IMR-90 (cell line): ENCODE results near the gene GPR17. TPM values are rescaled to one million over a fixed set of nuclear protein-coding genes. Genes with fewer than 3 reads are reported as not detected.

ENCODE experiments used
- ATAC-seq: fragments of 200-7000 bp; cut with Tn5 transposase; 2 replicates; pipeline ENCODE4 v1.9.1; 2020; ENCODE audit warnings: low read depth, mild to moderate bottlenecking, moderate library complexity
- BruUV-seq: library from RNA; stranded (reverse); fragments of 400-500 nt; replicated peaks from 2 replicates; lab custom pipeline; 2021; lab: Mats Ljungman, UMichigan
- CTCF ChIA-PET: fragments of 300-600 bp; formaldehyde crosslinking; extraction: SDS; loops from one replicate; lab custom pipeline; 2021; ENCODE audit warnings: antibody characterized with exemption; lab: Yijun Ruan, JAX
- POLR2A ChIA-PET: fragments of 300-600 bp; sonication (Branson Sonifier 250); formaldehyde crosslinking; loops from one replicate; lab custom pipeline; 2022; ENCODE audit warnings: antibody characterized with exemption; ENCODE audit not compliant: unreplicated experiment; lab: Charles Lee
- DNase-seq: peaks from one replicate; pipeline ENCODE4 v3.0.0; 2013
- H2AFZ ChIP-seq: replicated peaks from 2 replicates; pipeline ENCODE3; 2013; ENCODE audit warnings: low read length, mild to moderate bottlenecking; ENCODE audit not compliant: poor library complexity
- H2AK5ac ChIP-seq: 2 replicates; pipeline ENCODE4 v1.6.1; 2013; ENCODE audit warnings: low read depth, low read length, inconsistent platforms
- H2AK9ac ChIP-seq: replicated peaks from 2 replicates; pipeline ENCODE3; 2013; ENCODE audit warnings: mild to moderate bottlenecking, low read depth, low read length, moderate library complexity; ENCODE audit not compliant: poor library complexity
- H2BK120ac ChIP-seq: 2 replicates; pipeline ENCODE4 v1.6.1; 2013; ENCODE audit warnings: low read depth, low read length, inconsistent platforms
- H2BK15ac ChIP-seq: 3 replicates; pipeline ENCODE4 v1.6.1; 2013; ENCODE audit warnings: low read depth, low read length, inconsistent platforms
- H2BK20ac ChIP-seq: 2 replicates; pipeline ENCODE4 v1.6.1; 2013; ENCODE audit warnings: low read depth, mild to moderate bottlenecking, inconsistent platforms, low read length, moderate library complexity
- H2BK5ac ChIP-seq: 2 replicates; pipeline ENCODE4 v1.6.1; 2013; ENCODE audit warnings: mild to moderate bottlenecking, low read depth, low read length, inconsistent platforms; ENCODE audit not compliant: poor library complexity, severe bottlenecking
- H3K14ac ChIP-seq: replicated peaks from 2 replicates; pipeline ENCODE4 v1.6.1; 2013; ENCODE audit warnings: low read depth, low read length, inconsistent platforms
- H3K18ac ChIP-seq: 2 replicates; pipeline ENCODE4 v1.6.1; 2013; ENCODE audit warnings: low read depth, low read length, control low read depth
- H3K23ac ChIP-seq: 2 replicates; pipeline ENCODE4 v1.6.1; 2013; ENCODE audit warnings: low read depth, low read length, inconsistent platforms
- H3K27ac ChIP-seq: 2 replicates; pipeline ENCODE4 v1.5.1; 2013; ENCODE audit warnings: mild to moderate bottlenecking, control low read depth, low read length; ENCODE audit not compliant: insufficient read depth
- H3K27me3 ChIP-seq: 2 replicates; pipeline ENCODE4 v1.6.1; 2013; ENCODE audit warnings: low read length; ENCODE audit not compliant: control insufficient read depth, insufficient read depth
- H3K36me3 ChIP-seq: 2 replicates; pipeline ENCODE4 v1.6.1; 2013; ENCODE audit warnings: low read length, mixed read lengths; ENCODE audit not compliant: control insufficient read depth, insufficient read depth
- H3K4ac ChIP-seq: 2 replicates; pipeline ENCODE4 v1.6.1; 2013; ENCODE audit warnings: low read depth, low read length, inconsistent platforms
- H3K4me1 ChIP-seq: 2 replicates; pipeline ENCODE4 v1.6.1; 2013; ENCODE audit warnings: low read length, mixed read lengths; ENCODE audit not compliant: control insufficient read depth, insufficient read depth
- H3K4me2 ChIP-seq: 2 replicates; pipeline ENCODE4 v1.6.1; 2013; ENCODE audit warnings: low read depth, mild to moderate bottlenecking, control low read depth, low read length, moderate library complexity
- H3K4me3 ChIP-seq: 2 replicates; pipeline ENCODE4 v1.5.1; 2013; ENCODE audit warnings: low read depth, mild to moderate bottlenecking, control low read depth, low read length, moderate library complexity; ENCODE audit not compliant: insufficient read depth
- H3K56ac ChIP-seq: 2 replicates; pipeline ENCODE4 v1.6.1; 2013; ENCODE audit warnings: low read length, inconsistent platforms; ENCODE audit not compliant: insufficient read depth; ENCODE audit errors: extremely low read depth
- H3K79me1 ChIP-seq, 2 experiments: 2 replicates each; pipeline ENCODE4 v1.6.1; 2013; ENCODE audit warnings: low read length in 2 of 2, inconsistent platforms in 1 of 2, low read depth in 1 of 2
- H3K9ac ChIP-seq: 2 replicates; pipeline ENCODE4 v1.6.1; 2013; ENCODE audit warnings: low read depth, low read length, control low read depth
- H3K9me1 ChIP-seq: 2 replicates; pipeline ENCODE4 v1.6.1; 2013; ENCODE audit warnings: low read length, inconsistent platforms; ENCODE audit not compliant: insufficient read depth
- H3K9me3 ChIP-seq: 2 replicates; pipeline ENCODE4 v1.6.1; 2013; ENCODE audit warnings: low read length; ENCODE audit not compliant: control insufficient read depth, insufficient read depth
- H4K20me1 ChIP-seq: 2 replicates; pipeline ENCODE4 v1.6.1; 2013; ENCODE audit warnings: low read length, inconsistent platforms; ENCODE audit not compliant: insufficient read depth
- H4K5ac ChIP-seq: 2 replicates; pipeline ENCODE4 v1.6.1; 2013; ENCODE audit warnings: mild to moderate bottlenecking, low read depth, low read length, control low read depth
- H4K8ac ChIP-seq, 2 experiments: 2 replicates each; pipeline ENCODE4 v1.6.1; 2013; ENCODE audit warnings: low read depth in 2 of 2, low read length in 2 of 2, control low read depth in 1 of 2, inconsistent platforms in 1 of 2
- H4K91ac ChIP-seq: 2 replicates; pipeline ENCODE4 v1.6.1; 2013; ENCODE audit warnings: low read depth, low read length, inconsistent platforms; ENCODE audit not compliant: insufficient read depth
- CEBPB ChIP-seq: IDR thresholded peaks from 2 replicates; pipeline ENCODE4 v1.6.1; 2012; ENCODE audit warnings: low read depth, low read length, improper control_type of control experiment
- FOS ChIP-seq: fragments of 150-350 bp; IDR thresholded peaks from 2 replicates; pipeline ENCODE4 v1.6.1; 2016; ENCODE audit warnings: low read depth, low read length
- WGBS, 2 experiments: methylation state at CpG; one replicate each; pipeline versions ENCODE4 v1.1.5 to v1.1.7; 2013; ENCODE audit warnings: missing lambda C conversion rate in 2 of 2; ENCODE audit not compliant: insufficient read length in 1 of 2; ENCODE audit errors: extremely low coverage in 2 of 2; 5-methylcytosine and 5-hydroxymethylcytosine counted together
- dilution Hi-C: fragments of 300-500 bp; cut with HindIII; formaldehyde crosslinking; loops from one replicate; pipeline ENCODE4 v1.14.3; 2018; ENCODE audit warnings: low sequenced_read_pairs; ENCODE audit not compliant: unreplicated experiment
- in situ Hi-C: fragments of 300-500 bp; cut with MboI; formaldehyde crosslinking; loops from 3 replicates; pipeline ENCODE4 v1.14.3; 2019; ENCODE audit warnings: low sequenced_read_pairs, inconsistent platforms, mixed read lengths
- intact Hi-C: fragments of 100-400 bp; cut with micrococcal nuclease; formaldehyde crosslinking; loops from 2 replicates; pipeline ENCODE4 v1.10.0; 2022
- polyA plus RNA-seq, 3 experiments: library from polyadenylated mRNA; depleted of rRNA; stranded (reverse); fragments of >200 nt; gene quantifications; 2 replicates each; pipeline ENCODE4 v1.2.3, GENCODE V29; 2012; ENCODE audit warnings: low replicate concordance in 1 of 3
- total RNA-seq: library from RNA; depleted of rRNA; stranded (reverse); fragments of >200 nt; gene quantifications from 2 replicates; pipeline ENCODE4 v1.2.3, GENCODE V29; 2012

Gene GPR17
- total and polyA plus RNA-seq, 2 of the 4 experiments (the other 2 are of a cell fraction) = not detected

DNA sequence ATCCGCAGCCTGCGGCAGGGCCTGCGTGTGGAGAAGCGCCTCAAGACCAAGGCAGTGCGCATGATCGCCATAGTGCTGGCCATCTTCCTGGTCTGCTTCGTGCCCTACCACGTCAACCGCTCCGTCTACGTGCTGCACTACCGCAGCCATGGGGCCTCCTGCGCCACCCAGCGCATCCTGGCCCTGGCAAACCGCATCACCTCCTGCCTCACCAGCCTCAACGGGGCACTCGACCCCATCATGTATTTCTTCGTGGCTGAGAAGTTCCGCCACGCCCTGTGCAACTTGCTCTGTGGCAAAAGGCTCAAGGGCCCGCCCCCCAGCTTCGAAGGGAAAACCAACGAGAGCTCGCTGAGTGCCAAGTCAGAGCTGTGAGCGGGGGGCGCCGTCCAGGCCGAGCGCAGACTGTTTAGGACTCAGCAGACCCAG, 5.4 kb downstream of the GPR17 start:
- in situ Hi-C loops = no loop called here
- no peak for DNase-seq

More for the DNA sequence above, 5.4 kb downstream of the GPR17 start:
- Histone ChIP-seq H4K20me1 (peaks cover 7% of the 10 kb centered on the region), H3K4ac (no peak overlapping the region), H3K36me3 (peaks cover 14% of the 10 kb centered on the region), H3K9ac (no peak overlapping the region), H2BK120ac (no peak overlapping the region), H2AK9ac (no peak overlapping the region), H3K4me3 (no peak overlapping the region), H3K56ac (no peak overlapping the region), H2BK5ac (no peak overlapping the region), H3K27me3 (no peaks in the 10 kb centered on the region), H2AFZ (peak overlapping the region; percentile 6), H2AK5ac (no peak overlapping the region), H4K8ac (no peak overlapping the region), H3K4me2 (no peak overlapping the region), H4K5ac (no peak overlapping the region), H3K9me3 (no peaks in the 10 kb centered on the region), H4K91ac (no peak overlapping the region), H3K9me1 (peaks cover 17% of the 10 kb centered on the region; the same call in 1 of the 2 replicates), H3K79me1 (peaks cover 0 to 16% of the 10 kb centered on the region in 2 experiments; a peak in 2 of 4 replicates), H3K27ac (no peak overlapping the region), H3K23ac (no peak overlapping the region), H3K14ac (no peak overlapping the region), H3K18ac (no peak overlapping the region), H2BK15ac (no peak overlapping the region), H3K4me1 (peaks cover 7% of the 10 kb centered on the region; the same call in 1 of the 2 replicates), H2BK20ac (no peak overlapping the region)
- BruUV-seq = no TSS peak
- dilution Hi-C loops = no loop called here
- CTCF ChIA-PET = no interaction called here
- WGBS, 2 experiments = 89% methylated on average over 20 of the region's 29 CpGs; no CpG with 5 or more reads in 1 of the 2 experiments
- TF ChIP-seq CEBPB (no peak), FOS (no peak)
- POLR2A ChIA-PET = no interaction called here
- no peak for ATAC-seq
- intact Hi-C loops = no loop called here
